Renal cortical epithelial cell (primary cell): ENCODE measurements around the gene ZNF644. TPM values are rescaled to one million over a fixed set of nuclear protein-coding genes. Genes with fewer than 3 reads are reported as not detected.
A peak's percentile ranks its signal among the peaks of the same experiment; 100 is the strongest.

Source experiments
- DNase-seq: peaks from one replicate; pipeline ENCODE4 v3.0.0-alpha.2; 2011; ENCODE audit warnings: low read depth
- total RNA-seq: library from RNA; depleted of rRNA; stranded (reverse); fragments of >200 nt; gene quantifications from 2 replicates; pipeline ENCODE4 v1.2.3, GENCODE V29; 2014

Gene ZNF644
- total RNA-seq, 1 donor from 2014 or later: 81.3 TPM

- peak; percentile 73 for DNase-seq
Measured at GRCh38 chr1:91020967-91021685, 709 bp downstream of the ZNF644 start.

GRCh38 chr1:91020486-91020885, 1.3 kb downstream of the ZNF644 start:
- no peak for DNase-seq

DNA sequence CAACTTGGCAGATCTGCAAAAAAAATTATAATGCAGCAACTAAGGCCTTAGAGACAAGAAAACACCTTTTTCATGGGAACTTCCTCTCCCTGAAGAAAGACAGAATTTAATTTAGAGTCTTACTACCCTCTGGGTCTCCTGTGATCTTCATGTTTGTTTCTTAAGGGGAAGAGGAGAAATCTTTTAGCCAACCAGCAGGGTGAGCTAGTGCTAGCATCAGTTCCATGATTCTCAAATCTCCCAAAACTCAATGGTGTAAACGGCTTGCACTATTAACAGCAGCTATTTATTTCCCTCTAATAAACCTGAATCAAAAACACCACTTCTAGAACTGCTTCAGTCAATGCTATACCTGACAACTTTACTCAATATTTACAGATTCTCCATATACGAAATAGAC, 3.8 kb downstream of the ZNF644 start:
- no peak for DNase-seq

DNA sequence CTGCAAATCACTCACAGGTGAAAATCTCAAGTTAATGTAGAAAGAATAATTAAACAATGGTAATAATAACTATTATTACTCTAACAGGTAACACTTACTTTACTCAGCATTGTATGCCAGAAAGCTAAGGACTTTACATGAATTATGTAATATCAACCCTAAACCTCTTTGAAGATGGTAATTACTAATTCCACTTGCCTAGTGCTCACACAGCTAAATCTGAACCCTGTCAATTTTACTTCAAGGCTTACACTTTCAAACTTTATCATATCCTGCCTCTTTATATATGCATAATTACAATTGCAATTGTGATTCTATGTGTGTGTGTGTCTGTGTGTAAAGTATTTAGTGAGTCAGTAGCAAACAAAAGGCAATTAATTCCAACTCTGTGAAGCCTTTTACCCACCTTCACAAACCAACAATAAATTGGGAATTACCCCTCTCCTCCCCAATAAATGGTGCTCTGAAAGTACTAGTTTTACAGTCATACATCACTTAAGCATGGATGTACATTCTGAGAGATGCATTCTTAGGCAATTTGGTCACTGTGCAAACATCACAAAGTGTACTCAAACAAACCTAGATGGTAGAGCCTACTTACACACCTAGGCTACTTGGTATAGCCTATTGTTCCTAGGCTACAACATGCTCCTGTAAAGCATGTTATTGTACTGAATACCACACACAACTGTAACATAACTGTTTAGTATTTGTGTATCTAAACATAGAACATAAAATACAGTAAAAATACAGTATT, 5.9 kb downstream of the ZNF644 start:
- peak; percentile 72 for DNase-seq

DNA sequence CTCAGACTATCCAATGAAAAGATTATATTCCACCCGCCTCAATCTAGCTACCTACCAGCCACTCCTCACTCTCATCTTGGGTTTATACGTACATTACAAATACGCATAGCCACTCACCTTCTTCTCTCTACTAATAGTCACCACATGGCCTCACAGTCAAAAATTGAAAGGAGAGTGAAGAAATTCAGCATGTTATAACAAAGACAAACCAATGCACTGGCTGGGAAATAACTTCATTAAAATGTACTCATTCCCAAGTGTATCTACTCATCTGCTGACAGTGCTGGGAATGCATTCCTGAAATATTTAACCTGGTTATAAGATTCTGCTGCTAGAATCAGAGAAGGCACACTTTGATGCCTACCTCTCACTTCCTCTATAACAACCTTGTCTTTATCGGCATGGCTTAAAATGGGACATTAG, 6.5 kb downstream of the ZNF644 start:
- DNase-seq: no peak

DNA sequence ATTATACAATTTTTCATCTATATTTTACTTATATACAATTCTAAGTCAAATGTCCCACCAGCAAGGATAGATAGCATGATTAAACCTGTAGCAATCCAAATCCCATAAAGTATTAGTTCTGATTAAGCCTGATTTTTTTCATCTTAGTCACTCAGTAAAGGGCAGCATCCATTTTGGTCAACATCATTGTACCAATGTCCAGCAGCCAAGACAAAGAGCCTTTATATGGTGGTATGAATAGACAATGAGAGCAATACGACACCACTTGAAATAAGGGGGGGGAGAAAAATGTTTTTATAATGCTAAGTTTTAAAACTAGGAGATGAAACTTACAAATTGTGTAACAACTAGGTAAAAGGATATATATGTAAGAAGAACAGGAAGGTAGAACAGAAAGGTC, 7.4 kb downstream of the ZNF644 start:
- no peak for DNase-seq

DNA sequence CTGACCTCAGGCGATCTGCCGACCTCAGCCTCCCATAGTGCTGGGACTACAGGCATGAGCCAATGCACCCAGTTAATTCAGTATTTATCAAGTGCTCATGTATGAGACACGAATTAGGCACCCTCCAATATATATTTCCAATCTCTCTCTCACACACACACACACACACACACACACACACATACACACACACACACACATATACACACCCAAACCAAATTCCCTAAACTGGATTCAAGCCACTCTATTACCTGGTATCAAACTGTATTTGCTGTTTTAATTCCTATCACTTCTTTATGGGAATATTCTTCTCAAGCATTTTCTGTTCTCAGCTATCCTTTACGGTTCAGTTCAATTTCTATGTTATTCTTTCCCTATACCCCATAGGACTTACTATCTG, 8.5 kb downstream of the ZNF644 start:
- no peak for DNase-seq

- DNase-seq: no peak
Measured at GRCh38 chr1:91012196-91012595, 9.6 kb downstream of the ZNF644 start.

DNA sequence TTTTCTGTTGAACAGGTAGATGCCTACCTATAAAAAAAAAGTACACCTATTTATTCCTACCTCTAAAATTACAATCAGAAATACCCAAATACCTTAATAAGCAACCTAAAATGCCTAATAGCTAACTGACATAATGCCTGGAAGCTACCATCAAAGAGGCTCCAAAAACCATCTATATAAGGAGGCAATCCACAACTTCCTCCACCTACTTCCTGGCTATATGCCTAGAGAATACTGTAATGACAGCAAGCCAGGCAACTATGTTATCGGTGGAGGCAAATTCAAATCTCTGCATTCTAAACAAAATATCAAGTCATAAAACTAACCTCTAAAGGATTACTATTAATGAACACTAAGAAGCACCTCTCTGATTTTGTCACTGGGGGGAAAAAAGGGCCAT, 10.1 kb downstream of the ZNF644 start:
- no peak for DNase-seq

DNA sequence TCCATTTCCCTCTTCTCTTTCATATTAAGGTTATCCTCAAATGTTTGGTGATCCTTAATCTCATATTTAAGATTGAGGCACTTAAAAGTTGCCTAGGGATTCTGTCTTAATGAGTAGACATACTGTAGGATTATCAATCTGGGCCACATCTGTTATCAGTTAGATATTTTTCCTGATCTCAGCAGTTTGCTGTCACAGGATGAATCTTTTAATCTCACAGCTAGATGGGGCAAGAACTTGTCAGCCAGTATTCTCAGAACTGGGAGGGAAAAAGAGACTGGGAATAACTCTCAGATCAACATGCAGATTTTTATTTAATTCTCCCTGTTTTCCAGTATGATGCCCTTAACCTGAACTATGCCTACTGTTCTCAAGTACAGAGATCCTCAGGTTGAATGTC, 14.0 kb downstream of the ZNF644 start:
- no peak for DNase-seq

- DNase-seq: no peak
Measured at GRCh38 chr1:91007092-91007491, 14.7 kb downstream of the ZNF644 start.

GRCh38 chr1:91006113-91006908, 15.5 kb downstream of the ZNF644 start:
- no peak for DNase-seq

DNA sequence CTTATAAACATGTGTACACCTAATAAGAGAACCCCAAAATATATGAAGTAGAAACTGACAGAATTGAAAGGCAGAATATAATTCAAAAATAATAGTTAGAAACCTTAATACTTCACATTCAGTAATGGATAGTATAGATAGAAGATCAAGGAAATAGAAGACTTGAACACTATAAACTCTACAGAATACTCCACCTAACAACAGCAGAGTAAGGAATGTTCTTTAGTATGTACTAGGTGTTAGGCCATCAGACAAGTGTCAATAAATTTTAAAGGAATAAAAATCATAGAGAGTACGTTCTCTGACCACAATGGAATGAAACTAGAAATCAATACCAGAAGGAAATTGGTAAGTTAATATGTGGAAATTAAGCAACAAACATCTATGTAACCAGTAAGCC, 16.6 kb downstream of the ZNF644 start:
- DNase-seq: no peak

GRCh38 chr1:91004145-91004544, 17.7 kb downstream of the ZNF644 start:
- no peak for DNase-seq

DNA sequence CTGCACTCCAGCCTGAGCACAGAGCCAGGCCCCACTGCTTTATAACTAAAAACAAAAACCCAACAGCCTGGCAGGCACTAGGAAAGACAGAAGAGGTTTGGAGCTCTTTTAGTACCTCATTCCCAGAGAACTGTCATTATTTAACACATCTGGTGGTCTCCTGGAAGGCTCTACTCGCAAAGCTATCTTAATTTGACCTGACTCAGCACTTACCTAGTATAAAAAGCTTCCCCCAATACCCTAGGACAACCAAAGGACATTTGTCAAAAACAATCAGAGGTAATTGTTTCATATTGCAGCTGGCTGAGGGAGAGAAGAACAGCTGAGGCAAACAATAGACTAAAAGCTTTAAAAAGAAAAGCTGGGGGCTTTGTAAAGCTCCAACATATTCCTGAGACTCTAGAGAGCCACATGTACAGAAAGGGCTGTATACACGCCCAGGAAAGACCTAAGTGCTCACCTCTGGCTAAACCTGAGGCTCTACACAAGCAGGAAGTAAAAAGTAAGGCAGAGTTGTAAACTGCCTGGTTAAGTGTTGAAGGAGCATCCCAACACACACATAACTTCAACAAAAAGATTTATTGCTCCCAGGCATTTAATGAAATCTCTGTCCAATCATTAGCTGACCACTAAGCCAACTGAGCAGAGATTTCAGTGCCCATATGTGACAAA, 25.0 kb downstream of the ZNF644 start:
- DNase-seq: no peak

GRCh38 chr1:90995311-90995894, 26.4 kb downstream of the ZNF644 start:
- DNase-seq: no peak

DNA sequence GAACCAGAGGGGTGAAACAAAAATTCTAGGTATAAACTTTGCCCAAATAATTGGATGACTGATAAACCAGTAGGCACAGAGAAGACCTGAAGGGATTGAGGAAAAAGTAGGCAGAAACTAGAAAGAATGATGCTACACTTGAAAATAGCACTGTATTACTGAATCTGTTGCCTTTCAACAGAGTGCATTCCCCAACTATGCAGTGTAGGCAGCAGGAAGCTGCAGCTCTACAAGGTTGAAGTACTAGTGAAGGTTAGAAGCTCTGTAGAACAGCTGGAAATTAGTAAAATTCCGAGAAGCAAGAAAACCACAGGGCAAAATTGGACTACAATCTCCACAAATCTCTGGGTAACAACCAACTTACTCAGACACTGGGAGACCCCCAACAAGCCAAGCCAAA, 27.4 kb downstream of the ZNF644 start:
- DNase-seq: no peak

GRCh38 chr1:90993245-90993644, 28.6 kb downstream of the ZNF644 start:
- peak; percentile 31 for DNase-seq

GRCh38 chr1:90990779-90991178, 31.1 kb downstream of the ZNF644 start:
- no peak for DNase-seq

GRCh38 chr1:90989990-90990389, 31.8 kb downstream of the ZNF644 start:
- no peak for DNase-seq

DNA sequence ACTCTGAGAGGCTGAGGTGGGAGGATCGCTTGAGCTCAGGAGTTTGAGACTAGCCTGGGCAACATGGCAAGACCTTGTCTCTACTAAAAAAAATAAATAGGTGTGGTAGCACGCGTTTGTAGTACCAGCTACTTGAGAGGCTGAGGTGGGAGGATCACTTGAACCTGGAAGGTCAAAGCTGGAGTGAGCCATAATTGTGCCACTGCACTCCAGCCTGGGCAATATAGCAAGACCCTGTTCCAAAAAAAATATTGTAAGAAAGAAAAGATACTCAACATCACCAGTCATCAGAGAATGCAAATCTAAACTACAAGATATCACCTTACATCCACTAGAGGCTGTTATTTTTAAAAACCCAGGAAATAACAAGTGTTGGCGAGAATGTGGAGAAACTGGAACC, 32.5 kb downstream of the ZNF644 start:
- DNase-seq: no peak

- no peak for DNase-seq
Measured at GRCh38 chr1:90987841-90988240, 34.0 kb downstream of the ZNF644 start.
